ENCODE data around the gene GABRD.
"Not testable (repeated sequence)": the region's sequence is repeated elsewhere in the genome, so short reads cannot be mapped to it uniquely, and the experiment has no call there.

The GABRD gene, protein sequence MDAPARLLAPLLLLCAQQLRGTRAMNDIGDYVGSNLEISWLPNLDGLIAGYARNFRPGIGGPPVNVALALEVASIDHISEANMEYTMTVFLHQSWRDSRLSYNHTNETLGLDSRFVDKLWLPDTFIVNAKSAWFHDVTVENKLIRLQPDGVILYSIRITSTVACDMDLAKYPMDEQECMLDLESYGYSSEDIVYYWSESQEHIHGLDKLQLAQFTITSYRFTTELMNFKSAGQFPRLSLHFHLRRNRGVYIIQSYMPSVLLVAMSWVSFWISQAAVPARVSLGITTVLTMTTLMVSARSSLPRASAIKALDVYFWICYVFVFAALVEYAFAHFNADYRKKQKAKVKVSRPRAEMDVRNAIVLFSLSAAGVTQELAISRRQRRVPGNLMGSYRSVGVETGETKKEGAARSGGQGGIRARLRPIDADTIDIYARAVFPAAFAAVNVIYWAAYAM

DNA sequence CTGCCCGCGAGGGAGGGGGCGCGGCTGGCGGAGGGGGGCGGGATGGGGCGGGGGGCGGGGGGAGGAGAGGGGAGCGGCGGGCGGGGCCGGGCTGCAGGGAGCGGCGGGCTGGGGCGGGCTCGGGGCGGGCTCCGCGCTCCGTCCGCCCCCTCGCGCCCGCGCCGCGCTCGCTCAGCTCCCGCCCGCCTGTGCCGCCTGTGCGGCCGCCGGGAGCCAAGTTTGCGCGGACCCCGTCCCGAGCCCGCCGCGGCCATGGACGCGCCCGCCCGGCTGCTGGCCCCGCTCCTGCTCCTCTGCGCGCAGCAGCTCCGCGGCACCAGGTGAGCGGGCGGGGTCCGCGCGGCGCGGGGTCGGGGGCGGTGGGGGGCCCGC lies at the start of gene GABRD:
Gene GABRD (plus strand): TSS at position 174 of the 372 bp plus-strand sequence. CDS start 79 bp downstream, at position 253.
- peak within 1 kb of the TSS; percentile 85 for H3K4me3 Mint-ChIP-seq
- no peaks in the 10 kb centered on the region for H3K9me3 Mint-ChIP-seq (ENCODE audit: low read depth)
- H3K27ac Mint-ChIP-seq, result no peak within 1 kb of the TSS
- H3K4me1 Mint-ChIP-seq (ENCODE audit: low read depth), result peaks cover 7% of the 10 kb centered on the region
- peaks cover 34% of the 10 kb centered on the region for H3K27me3 Mint-ChIP-seq
- no peaks in the 10 kb centered on the region for H3K36me3 Mint-ChIP-seq

DNA sequence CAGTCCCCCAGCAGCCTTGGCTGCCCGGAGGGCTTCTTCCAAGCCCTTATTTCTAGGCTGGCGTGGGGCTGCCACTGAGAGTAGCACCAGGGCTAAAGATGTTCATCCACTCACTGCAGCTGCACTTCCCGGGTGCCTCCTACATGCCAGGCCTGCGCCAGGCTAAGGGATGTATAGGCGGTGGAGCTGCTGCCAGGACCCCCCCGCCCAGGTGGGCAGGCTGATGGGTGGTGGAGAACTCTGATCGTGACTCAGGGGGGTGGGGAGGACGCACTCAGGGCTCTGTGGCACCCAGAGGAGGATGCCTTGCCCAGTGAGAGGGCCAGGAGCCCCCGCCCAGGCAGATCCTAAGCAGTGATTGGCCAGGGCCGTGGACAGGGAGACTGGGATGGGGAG lies 49.6 kb upstream of the GABRD start:
- H3K4me1 Mint-ChIP-seq (ENCODE audit: low read depth), result no peaks in the 10 kb centered on the region
- peaks cover 4% of the 10 kb centered on the region for H3K27me3 Mint-ChIP-seq
- H3K27ac Mint-ChIP-seq, result no peak overlapping the region
- H3K36me3 Mint-ChIP-seq, result no peaks in the 10 kb centered on the region
- H3K4me3 Mint-ChIP-seq, result no peak overlapping the region
- H3K9me3 Mint-ChIP-seq (ENCODE audit: low read depth), result no peaks in the 10 kb centered on the region

DNA sequence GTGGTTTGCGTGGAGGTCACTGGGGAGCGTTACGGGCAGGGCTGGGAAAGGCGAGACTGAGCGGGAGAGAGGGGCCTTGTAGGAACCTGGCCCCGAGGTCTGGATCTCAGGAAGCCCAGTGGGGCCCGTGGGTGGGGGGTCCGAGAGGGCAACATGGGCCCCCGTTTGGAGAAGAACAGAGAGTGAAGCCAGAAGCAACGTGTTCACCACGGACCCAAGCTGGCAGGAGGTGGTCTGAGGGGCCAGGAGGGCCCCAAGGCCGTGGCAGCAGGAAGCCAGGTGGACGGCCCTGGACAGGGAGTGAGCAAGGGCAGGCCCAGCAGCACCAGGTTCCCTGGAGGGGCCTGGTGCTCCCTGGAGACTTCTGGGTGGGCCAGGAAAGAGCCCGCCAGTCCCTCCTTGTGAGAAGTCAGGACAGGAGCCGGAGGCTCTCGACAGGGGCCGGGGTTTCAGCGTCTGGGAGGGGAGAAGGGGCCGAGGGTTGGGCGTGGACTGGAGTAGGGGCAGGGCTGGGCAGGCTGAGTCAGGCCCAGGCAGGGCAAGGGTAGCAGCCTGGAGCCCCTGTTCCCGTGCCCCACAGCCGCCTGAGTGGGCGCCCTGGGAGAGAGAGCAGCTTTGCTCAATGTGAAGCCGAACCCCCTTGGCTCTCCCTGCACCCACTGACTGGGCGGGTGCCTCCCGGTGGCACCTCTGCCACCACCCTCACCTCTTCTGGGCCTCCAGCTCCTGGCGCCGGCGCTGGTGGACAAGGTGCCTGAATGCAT lies 49.0 kb upstream of the GABRD start:
- H3K4me1 Mint-ChIP-seq (ENCODE audit: low read depth), result no peaks in the 10 kb centered on the region
- H3K4me3 Mint-ChIP-seq, result no peak overlapping the region
- no peak overlapping the region for H3K27ac Mint-ChIP-seq
- no peaks in the 10 kb centered on the region for H3K36me3 Mint-ChIP-seq
- peaks cover 4% of the 10 kb centered on the region for H3K27me3 Mint-ChIP-seq
- H3K9me3 Mint-ChIP-seq (ENCODE audit: low read depth), result no peaks in the 10 kb centered on the region

DNA sequence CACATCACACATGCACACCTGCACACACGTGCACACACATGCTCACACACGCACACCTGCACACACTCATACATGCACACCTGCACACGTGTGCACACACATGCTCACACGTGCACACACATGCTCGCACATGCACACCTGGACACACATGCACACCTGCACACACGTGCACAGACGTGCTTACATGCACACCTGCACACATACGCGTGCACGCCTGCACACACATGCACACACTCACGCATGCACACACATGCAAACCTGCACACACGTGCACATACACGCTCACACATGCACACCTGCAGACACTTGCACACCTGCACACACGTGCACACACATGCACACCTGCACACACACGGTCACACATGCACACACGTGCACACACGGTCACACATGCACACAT lies 48.1 kb upstream of the GABRD start:
- Mint-ChIP-seq H3K4me1 (ENCODE audit: low read depth) (no peaks in the 10 kb centered on the region), H3K27me3 (peaks cover 9% of the 10 kb centered on the region), H3K27ac (no peak overlapping the region), H3K36me3 (no peaks in the 10 kb centered on the region), H3K4me3 (no peak overlapping the region), H3K9me3 (ENCODE audit: low read depth) (no peaks in the 10 kb centered on the region)

DNA sequence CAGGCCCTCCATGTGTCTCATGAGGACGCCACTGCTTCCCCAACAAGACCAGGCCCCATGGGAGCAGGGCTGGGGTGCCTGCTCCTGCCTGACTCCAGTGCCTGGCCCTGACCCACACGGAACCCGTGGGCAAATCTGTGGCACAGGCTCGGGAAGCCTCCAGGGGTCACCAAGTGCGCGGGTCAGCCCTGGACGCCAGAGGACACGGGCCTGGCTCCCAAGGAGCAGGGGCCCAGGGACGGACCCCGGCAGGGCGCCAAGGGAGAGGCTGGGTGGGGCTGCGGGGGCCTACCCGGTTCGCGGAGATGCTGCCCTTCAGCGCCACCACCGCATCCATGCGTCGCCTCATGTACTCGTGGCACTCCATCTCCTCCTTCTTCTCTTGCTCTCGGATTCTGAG lies 47.5 kb upstream of the GABRD start:
- H3K9me3 Mint-ChIP-seq (ENCODE audit: low read depth), result no peaks in the 10 kb centered on the region
- H3K4me3 Mint-ChIP-seq, result no peak overlapping the region
- no peaks in the 10 kb centered on the region for H3K4me1 Mint-ChIP-seq (ENCODE audit: low read depth)
- H3K27me3 Mint-ChIP-seq, result peaks cover 9% of the 10 kb centered on the region
- no peaks in the 10 kb centered on the region for H3K36me3 Mint-ChIP-seq
- H3K27ac Mint-ChIP-seq, result no peak overlapping the region

DNA sequence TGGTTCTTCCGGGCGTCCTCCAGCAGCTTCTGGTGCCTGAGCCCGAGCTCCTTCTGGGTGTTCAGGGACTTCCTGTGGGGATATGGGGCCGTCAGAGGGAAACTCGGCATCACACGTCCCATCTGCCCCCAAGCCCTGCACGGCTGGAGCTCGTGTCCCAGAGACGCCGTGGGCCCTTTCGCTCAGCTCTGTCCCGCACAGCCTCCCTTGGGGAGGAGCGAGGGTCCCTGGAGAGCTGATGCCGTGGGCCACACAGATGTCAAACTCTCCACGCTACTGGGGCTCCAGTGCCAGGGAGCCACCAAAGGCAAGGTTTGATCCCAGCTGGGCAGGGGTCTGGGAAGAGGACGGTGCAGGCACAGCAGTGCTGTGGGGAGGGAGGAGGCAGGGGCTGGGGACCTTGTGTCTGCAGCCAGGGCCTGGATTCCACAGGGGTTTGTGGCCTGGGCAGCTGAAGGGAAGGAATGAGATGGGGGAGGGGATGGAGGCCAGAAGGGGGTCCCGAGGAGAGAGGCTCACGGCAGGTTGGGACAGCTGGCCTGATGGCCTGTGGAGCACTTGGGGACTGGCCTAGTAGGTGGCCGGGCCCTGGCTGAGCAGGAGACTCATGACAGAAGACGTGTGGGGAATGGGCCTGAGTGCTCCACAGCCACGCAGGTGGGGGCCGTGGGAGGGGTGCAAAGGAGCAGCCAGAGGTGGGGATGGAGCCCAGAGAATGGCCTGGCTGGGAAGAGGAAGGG lies 46.0 kb upstream of the GABRD start:
- Mint-ChIP-seq H3K4me3 (no peak overlapping the region), H3K27ac (no peak overlapping the region), H3K27me3 (peaks cover 6% of the 10 kb centered on the region), H3K36me3 (no peaks in the 10 kb centered on the region), H3K9me3 (ENCODE audit: low read depth) (no peaks in the 10 kb centered on the region), H3K4me1 (ENCODE audit: low read depth) (no peaks in the 10 kb centered on the region)

DNA sequence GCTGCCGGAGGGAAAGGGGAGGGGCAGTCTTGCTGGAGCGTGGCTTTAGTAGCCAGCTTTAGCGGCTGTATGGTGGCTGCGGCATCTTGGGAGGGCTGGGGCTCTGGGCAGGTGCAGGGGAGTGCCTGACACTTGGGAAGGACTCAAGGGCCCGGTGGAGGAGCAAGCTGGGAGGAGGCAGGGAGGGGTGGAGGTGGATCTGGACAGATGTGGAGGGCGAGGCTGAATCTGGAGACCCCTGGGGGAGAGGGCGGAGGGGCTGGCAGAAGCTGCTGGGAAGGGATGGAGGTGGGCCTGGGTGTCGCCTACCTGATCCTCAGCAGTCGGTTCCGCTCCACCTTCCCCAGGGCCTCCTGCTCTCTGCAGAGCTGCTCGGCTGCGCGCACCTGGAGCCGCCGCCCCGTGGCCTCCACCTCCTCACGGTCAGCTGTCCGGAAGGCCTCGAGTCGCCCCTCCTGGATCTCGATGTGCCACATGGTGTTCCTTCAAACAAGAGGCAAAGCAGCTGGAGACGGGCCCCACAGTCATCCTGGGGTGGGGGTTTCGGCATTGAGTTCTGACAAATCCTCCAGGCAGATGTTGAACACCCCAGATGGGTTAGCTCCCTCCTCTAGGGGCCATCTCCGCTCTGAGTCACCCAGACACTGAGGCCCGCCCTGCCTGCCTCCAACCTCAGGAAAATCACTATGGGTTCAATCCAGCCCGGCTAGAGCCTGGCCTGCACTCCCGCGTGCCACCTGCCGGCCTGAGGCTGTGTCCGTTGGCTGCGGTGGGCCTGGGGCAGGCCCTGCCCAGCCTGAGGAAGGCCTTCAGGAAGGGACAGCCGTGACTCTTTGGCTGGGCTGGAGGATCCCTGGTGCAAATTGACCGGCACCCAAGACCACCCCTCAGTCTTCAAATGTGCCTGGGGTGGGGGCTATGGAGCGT lies 45.2 kb upstream of the GABRD start:
- Mint-ChIP-seq H3K36me3 (no peaks in the 10 kb centered on the region), H3K4me3 (no peak overlapping the region), H3K27me3 (peaks cover 6% of the 10 kb centered on the region), H3K4me1 (ENCODE audit: low read depth) (no peaks in the 10 kb centered on the region), H3K27ac (no peak overlapping the region), H3K9me3 (ENCODE audit: low read depth) (no peaks in the 10 kb centered on the region)

DNA sequence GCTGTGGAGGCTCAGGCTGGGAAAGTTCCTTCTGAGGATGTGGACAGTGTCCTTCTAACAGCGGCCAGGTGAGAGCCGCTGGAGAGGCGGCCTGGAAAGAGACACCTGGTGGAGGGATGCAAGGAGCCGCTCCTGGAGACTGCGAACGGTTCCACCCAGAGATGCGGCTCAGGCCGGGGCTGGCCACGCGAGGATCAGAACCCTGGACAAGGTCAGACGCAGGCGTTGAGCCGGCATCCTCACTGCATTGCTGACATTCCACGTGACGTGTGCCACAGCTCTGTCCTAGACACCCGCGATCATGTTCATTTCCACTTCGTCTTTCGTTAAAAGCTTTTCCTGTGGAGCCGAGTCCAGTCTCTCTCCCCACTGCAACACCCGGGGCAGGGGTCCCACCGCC lies 44.3 kb upstream of the GABRD start:
- Mint-ChIP-seq H3K4me1 (ENCODE audit: low read depth) (no peaks in the 10 kb centered on the region), H3K27ac (no peak overlapping the region), H3K36me3 (no peaks in the 10 kb centered on the region), H3K4me3 (no peak overlapping the region), H3K9me3 (ENCODE audit: low read depth) (no peaks in the 10 kb centered on the region), H3K27me3 (peaks cover 6% of the 10 kb centered on the region)

DNA sequence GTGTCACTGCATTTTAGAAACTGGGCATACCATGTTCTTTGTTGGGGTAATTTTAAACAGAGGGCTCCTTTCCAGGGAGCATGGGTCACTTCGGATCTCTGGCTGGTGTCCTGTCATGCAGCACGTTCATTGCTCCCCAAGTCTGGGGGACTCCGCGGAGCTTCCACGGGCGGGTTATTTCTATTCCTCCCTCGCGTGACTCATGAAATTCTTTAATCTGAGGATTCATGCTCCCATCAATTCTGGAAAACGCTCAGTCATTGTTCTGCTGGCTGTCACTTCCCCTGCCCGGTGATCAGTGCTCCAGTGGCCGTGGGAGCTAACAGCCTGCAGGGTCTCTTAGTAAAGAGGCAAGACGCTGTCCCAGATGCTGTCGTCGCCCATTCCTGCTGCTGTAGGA lies 43.6 kb upstream of the GABRD start:
- Mint-ChIP-seq H3K27me3 (peaks cover 6% of the 10 kb centered on the region), H3K4me1 (ENCODE audit: low read depth) (no peaks in the 10 kb centered on the region)

DNA sequence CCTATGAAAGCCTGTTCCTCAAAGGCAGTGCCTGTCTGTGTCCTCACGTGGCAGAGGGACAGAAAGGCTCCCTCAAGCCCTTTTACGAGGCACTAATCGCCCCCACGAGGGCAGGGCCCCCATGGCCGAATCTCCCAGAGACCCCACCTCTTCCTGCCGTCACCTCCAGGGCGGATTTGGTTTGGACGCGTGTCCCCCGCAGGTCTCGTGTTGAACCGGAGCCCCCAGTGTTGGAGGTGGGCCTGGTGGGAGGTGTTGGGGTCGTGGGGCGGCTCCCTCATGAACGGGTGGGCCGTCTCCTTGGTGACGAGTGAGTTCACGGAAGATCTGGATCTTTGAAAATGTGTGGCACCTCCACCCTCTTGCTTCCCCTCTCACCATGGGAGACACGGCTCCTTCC lies 43.1 kb upstream of the GABRD start:
- Mint-ChIP-seq H3K4me1 (ENCODE audit: low read depth) (no peaks in the 10 kb centered on the region), H3K9me3 (ENCODE audit: low read depth) (no peaks in the 10 kb centered on the region), H3K27me3 (peaks cover 6% of the 10 kb centered on the region), H3K27ac (no peak overlapping the region), H3K4me3 (no peak overlapping the region), H3K36me3 (no peaks in the 10 kb centered on the region)

More for the DNA sequence above, 43.6 kb upstream of the GABRD start:
- Mint-ChIP-seq H3K27ac (no peak overlapping the region), H3K4me3 (no peak overlapping the region), H3K9me3 (ENCODE audit: low read depth) (no peaks in the 10 kb centered on the region), H3K36me3 (no peaks in the 10 kb centered on the region)

DNA sequence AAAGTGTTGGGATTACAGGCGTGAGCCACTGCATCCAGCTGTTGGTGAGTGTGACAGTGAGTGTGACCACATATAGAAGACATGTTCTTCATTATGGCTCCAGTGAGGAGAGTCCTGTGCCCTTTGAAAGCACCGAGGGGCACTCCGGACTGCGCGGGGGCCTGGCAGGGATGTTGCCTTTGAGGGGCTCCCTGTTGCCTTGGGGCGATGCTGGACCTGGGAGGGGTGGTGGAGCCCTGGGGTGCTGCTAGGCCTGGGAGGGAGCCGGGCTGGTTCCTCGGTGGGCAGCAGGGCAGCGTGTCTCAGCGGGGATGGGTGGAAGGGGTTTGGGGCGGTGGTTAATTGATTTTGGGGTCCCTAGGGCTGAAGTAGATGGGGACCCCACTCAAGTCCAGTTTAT lies 41.0 kb upstream of the GABRD start:
- H3K4me1 Mint-ChIP-seq (ENCODE audit: low read depth), result no peaks in the 10 kb centered on the region
- no peaks in the 10 kb centered on the region for H3K36me3 Mint-ChIP-seq
- peak overlapping the region; percentile 22 for H3K27ac Mint-ChIP-seq
- H3K4me3 Mint-ChIP-seq, result no peak overlapping the region
- no peaks in the 10 kb centered on the region for H3K9me3 Mint-ChIP-seq (ENCODE audit: low read depth)
- peaks cover 6% of the 10 kb centered on the region for H3K27me3 Mint-ChIP-seq

DNA sequence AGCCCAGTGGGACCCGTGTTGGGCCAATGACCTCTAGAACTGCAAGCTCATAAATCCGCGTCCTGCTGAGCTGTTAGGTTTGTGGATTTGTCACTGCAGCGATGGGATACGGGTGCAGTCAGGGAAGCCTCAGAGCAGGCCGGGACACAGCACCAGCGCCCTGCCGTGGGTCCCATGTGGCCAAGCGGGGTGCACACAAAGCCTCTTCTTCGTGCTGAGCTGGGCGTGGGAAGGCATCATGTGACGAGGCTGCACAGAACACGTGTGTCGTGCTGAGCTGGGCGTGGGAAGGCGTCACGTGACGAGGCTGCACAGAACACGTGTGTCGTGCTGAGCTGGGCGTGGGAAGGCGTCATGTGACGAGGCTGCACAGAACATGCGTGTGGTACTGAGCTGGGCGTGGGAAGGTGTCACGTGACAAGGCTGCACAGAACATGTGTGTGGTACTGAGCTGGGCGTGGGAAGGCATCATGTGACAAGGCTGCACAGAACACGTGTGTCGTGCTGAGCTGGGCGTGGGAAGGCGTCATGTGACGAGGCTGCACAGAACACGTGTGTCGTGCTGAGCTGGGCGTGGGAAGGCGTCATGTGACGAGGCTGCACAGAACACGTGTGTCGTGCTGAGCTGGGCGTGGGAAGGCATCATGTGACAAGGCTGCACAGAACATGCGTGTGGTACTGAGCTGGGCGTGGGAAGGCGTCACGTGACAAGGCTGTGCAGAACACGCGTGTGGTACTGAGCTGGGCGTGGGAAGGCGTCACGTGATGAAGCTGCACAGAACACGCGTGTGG lies 40.3 kb upstream of the GABRD start:
- H3K36me3 Mint-ChIP-seq; H3K27ac Mint-ChIP-seq; H3K4me1 Mint-ChIP-seq (ENCODE audit: low read depth); H3K27me3 Mint-ChIP-seq; H3K9me3 Mint-ChIP-seq (ENCODE audit: low read depth); H3K4me3 Mint-ChIP-seq: not testable (repeated sequence)

DNA sequence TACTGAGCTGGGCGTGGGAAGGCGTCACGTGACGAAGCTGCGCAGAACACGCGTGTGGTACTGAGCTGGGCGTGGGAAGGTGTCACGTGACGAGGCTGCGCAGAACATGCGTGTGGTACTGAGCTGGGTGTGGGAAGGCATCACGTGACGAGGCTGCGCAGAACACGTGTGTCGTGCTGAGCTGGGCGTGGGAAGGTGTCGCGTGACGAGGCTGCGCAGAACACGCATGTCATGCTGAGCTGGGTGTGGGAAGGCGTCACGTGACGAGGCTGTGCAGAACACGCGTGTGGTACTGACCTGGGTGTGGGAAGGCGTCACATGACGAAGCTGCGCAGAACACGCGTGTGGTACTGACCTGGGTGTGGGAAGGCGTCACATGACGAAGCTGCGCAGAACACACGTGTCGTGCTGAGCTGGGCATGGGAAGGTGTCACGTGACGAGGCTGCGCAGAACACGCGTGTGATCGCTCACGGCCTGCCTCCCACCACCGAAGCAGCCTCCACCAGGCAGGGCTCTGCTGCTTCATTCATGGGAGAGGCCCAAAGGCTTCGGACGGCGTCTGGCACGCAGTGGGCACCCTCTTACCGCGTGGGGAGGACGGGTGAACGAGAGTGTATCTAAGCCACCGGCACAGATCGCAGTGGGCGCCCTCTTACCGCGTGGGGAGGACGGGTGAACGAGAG lies 39.5 kb upstream of the GABRD start:
- peaks cover 6% of the 10 kb centered on the region for H3K27me3 Mint-ChIP-seq
- H3K9me3 Mint-ChIP-seq (ENCODE audit: low read depth), result no peaks in the 10 kb centered on the region
- H3K4me3 Mint-ChIP-seq, result no peak overlapping the region
- no peaks in the 10 kb centered on the region for H3K4me1 Mint-ChIP-seq (ENCODE audit: low read depth)
- no peaks in the 10 kb centered on the region for H3K36me3 Mint-ChIP-seq
- no peak overlapping the region for H3K27ac Mint-ChIP-seq

Data from activated naive CD8-positive, alpha-beta T cell (primary cell).